Stomach (tissue), 9 donors: Measurements from ENCODE around the gene TRAF3. TPM values are rescaled to one million over a fixed set of nuclear protein-coding genes. Genes with fewer than 3 reads are reported as not detected.

ENCODE experiments used
- DNase-seq, 2 donors: peaks; one replicate each; pipeline versions ENCODE4 v3.0.0 to v3.0.0-alpha.2; 2013 to 2019
- H3K27ac ChIP-seq, 5 donors: fragments of 200-600 bp in 4 of 5; sonication (generic) in 4 of 5; one replicate each; pipeline ENCODE4 v1.5.1; 2013 to 2019; ENCODE audit warnings: mild to moderate bottlenecking in 1 of 5, moderate library complexity in 1 of 5
- H3K27me3 ChIP-seq, 3 donors: fragments of 200-600 bp; sonication (generic); one replicate each; pipeline ENCODE4 v1.5.1; 2017 to 2019; ENCODE audit warnings: mixed run types in 1 of 3
- H3K36me3 ChIP-seq, 4 donors: fragments of 200-600 bp; sonication (generic); 1 replicate in 3 of 4; 2 replicates in 1 of 4; pipeline ENCODE4 v1.5.1; 2016 to 2019
- H3K4me1 ChIP-seq, 4 donors: fragments of 200-600 bp; sonication (generic); one replicate each; pipeline ENCODE4 v1.5.1; 2016 to 2019
- H3K4me3 ChIP-seq, 4 donors: fragments of 200-600 bp; sonication (generic) in 3 of 4; one replicate each; pipeline ENCODE4 v1.5.1; 2016 to 2019; ENCODE audit warnings: mild to moderate bottlenecking in 1 of 4
- H3K9me3 ChIP-seq, 4 donors: fragments of 200-600 bp; sonication (generic); one replicate each; pipeline ENCODE4 v1.5.1; 2016 to 2019
- CTCF ChIP-seq, 7 experiments: fragments of 450-650 bp in 4 of 7; fragments of 200-600 bp in 3 of 7; sonication (generic) in 3 of 7; IDR thresholded peaks; one replicate each; pipeline ENCODE4 v1.5.1; 2016 to 2019; ENCODE audit warnings: antibody characterized with exemption in 7 of 7, control low read depth in 2 of 7, mild to moderate bottlenecking in 1 of 7
- EP300 ChIP-seq: sonication (generic); formaldehyde crosslinking; IDR thresholded peaks from one replicate; pipeline ENCODE4 v1.6.1; 2017; ENCODE audit warnings: antibody characterized with exemption
- POLR2A ChIP-seq, 4 donors: fragments of 450-650 bp; IDR thresholded peaks; one replicate each; pipeline ENCODE4 v1.6.1; 2016; ENCODE audit warnings: antibody characterized with exemption in 4 of 4, control low read depth in 2 of 4, mild to moderate bottlenecking in 1 of 4, moderate library complexity in 1 of 4
- POLR2AphosphoS5 ChIP-seq, 3 donors: sonication (generic); formaldehyde crosslinking; IDR thresholded peaks; one replicate each; pipeline ENCODE4 v1.6.1; 2016; ENCODE audit warnings: antibody characterized with exemption in 3 of 3
- WGBS, 5 donors: extraction: QIAGEN DNeasy Blood & Tissue Kit in 3 of 5; methylation state at CpG; one replicate each; pipeline versions ENCODE4 v1.1.5 to v1.1.7; 2013 to 2018; 5-methylcytosine and 5-hydroxymethylcytosine counted together
- intact Hi-C: fragments of 100-400 bp; cut with DNase I; formaldehyde crosslinking; loops from one replicate; pipeline ENCODE4 v1.15.1; 2023; ENCODE audit warnings: low total_unique reads
- polyA plus RNA-seq, 3 donors: library from polyadenylated mRNA; stranded (reverse); fragments of 200-250 nt; gene quantifications; one replicate each; pipeline ENCODE4 v1.2.3, GENCODE V29; 2013
- total RNA-seq, 5 donors: library from RNA; depleted of rRNA; stranded (reverse); fragments of >200 nt; gene quantifications; one replicate each; pipeline versions ENCODE4 v1.1.0 to v1.2.3, GENCODE V29; 2014 to 2016
- donor health status: healthy with polysubstance abuse.
- donor health status: Bipolar disorder and iron deficiency.
- donor health status: healthy.

The TRAF3 gene
- total and polyA plus RNA-seq, 8 donors, result 3.5 to 30.1 (median 6.3) TPM

GRCh38 chr14:102731101-102731870 lies 46.0 kb upstream of the TRAF3 start:
- Histone ChIP-seq H3K4me1 (peaks cover 0 to 3% (median under 1%) of the 10 kb centered on the region in 4 donors), H3K27me3 (no peaks in the 10 kb centered on the region), H3K9me3 (no peaks in the 10 kb centered on the region), H3K27ac (no peak overlapping the region), H3K36me3 (peaks cover 12 to 78% (median 68%) of the 10 kb centered on the region in 4 donors), H3K4me3 (no peak overlapping the region)
- TF ChIP-seq EP300 (no peak), POLR2AphosphoS5 (IDR thresholded peaks at IDR 0.05) (no peak), POLR2A (IDR thresholded peaks at IDR 0.05) (no peak), CTCF (IDR thresholded peaks at IDR 0.05) (no peak)
- DNase-seq, result no peak
- WGBS, 5 donors, result 94 to 97% (median 96%) methylated on average over 14 to 15 of the region's 15 CpGs
- intact Hi-C loops, result no loop called here

DNA sequence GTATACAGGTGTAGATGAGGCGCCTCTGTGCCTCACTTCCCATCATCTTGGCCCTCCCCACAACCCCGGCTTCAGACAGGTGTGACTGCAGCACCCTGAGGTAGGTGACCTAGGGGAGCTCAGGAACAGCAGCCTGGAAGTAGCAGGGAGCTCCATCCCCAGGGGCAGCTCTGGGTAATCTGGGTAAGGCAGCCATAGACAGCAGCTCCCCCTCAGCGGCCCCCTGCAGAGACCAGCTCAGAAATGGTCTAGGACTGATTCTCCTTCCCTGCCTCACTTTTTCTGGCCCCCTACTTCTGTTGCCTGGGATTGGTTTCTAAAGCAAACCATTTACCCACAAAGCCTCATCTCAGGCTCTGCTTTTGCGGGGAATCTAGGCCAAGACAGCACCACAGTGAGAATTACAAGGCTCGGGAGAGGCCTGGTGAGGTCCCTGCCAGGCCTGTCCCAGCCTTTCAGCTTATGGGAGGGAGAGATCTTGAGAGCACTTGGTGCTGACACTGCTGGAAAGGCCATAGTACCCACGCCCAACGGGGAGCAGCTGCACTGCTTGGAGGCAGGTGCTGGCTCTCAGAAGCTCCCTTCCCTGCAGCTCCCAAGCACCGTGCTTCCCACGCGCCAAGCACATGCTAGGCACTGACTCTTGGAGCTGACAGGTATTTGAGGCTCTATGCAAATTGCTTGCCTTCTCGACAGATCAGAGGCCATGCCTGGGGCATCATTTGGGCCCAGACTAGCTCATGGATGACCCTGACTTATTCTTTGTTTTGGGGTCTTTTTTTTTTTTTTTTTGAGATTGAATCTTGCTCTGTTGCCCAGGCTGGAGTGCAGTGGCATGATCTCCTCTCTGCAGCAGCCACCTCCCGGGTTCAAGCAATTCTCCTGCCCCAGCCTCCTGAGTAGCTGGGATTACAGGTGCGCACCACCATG lies 45.1 kb upstream of the TRAF3 start:
- 90 to 96% (median 95%) methylated on average over 13 of the region's 13 CpGs for WGBS, 5 donors
- Histone ChIP-seq H3K27ac (no peak overlapping the region), H3K9me3 (no peaks in the 10 kb centered on the region), H3K27me3 (no peaks in the 10 kb centered on the region), H3K4me3 (no peak overlapping the region), H3K36me3 (peaks cover 6 to 74% (median 68%) of the 10 kb centered on the region in 4 donors), H3K4me1 (no peaks in the 10 kb centered on the region)
- intact Hi-C loops, result no loop called here
- no peak for DNase-seq
- TF ChIP-seq POLR2AphosphoS5 (IDR thresholded peaks at IDR 0.05), result no peak
- TF ChIP-seq CTCF (IDR thresholded peaks at IDR 0.05), result no peak

DNA sequence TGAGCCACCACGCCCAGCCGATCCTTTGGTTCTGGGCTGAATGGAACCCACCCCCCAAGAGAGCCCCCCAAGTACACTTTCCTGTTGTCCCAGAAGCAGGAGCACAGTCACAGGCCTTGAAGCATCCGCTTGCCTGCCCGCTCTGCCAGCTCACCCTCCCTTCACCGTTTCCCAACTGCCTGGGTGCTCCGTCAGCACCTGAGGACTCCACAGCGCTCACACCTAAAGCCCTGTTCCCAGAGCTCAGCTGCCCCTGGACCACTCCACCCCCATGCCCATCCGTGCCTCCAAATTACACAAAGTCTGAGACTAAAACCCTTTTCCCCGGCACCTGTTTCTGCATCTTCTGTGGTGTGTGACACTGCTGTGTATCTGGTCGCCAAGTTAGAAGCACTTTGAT lies 44.3 kb upstream of the TRAF3 start:
- intact Hi-C loops, result no loop called here
- no peak overlapping the region for H3K4me3 ChIP-seq
- no peaks in the 10 kb centered on the region for H3K27me3 ChIP-seq
- no peaks in the 10 kb centered on the region for H3K9me3 ChIP-seq
- TF ChIP-seq POLR2AphosphoS5 (IDR thresholded peaks at IDR 0.05), result no peak
- no peak for TF ChIP-seq POLR2A (IDR thresholded peaks at IDR 0.05)
- no peak for TF ChIP-seq CTCF (IDR thresholded peaks at IDR 0.05)
- TF ChIP-seq EP300, result no peak
- no peak overlapping the region for H3K27ac ChIP-seq
- WGBS, 5 donors, result 94 to 99% (median 97%) methylated on average over 10 of the region's 10 CpGs
- peaks cover 0 to 74% (median 66%) of the 10 kb centered on the region in 4 donors for H3K36me3 ChIP-seq
- DNase-seq, result no peak
- H3K4me1 ChIP-seq, result no peaks in the 10 kb centered on the region

GRCh38 chr14:102733326-102733725 lies 43.9 kb upstream of the TRAF3 start:
- TF ChIP-seq EP300 (no peak), CTCF (IDR thresholded peaks at IDR 0.05) (no peak)
- Histone ChIP-seq H3K27me3 (no peaks in the 10 kb centered on the region), H3K36me3 (peaks cover 0 to 74% (median 66%) of the 10 kb centered on the region in 4 donors), H3K9me3 (no peaks in the 10 kb centered on the region), H3K27ac (no peak overlapping the region), H3K4me3 (no peak overlapping the region), H3K4me1 (no peaks in the 10 kb centered on the region)
- DNase-seq, result no peak
- WGBS, 5 donors, result 86 to 91% (median 87%) methylated on average over 11 of the region's 11 CpGs
- intact Hi-C loops, result no loop called here
